Mesenchymal stem cell (in vitro differentiated cells and primary cell): ENCODE data around the gene DDX55.

ENCODE experiments used
- DNase-seq: peaks from one replicate; pipeline ENCODE4 v3.0.0-alpha.2; 2013
- H2AFZ ChIP-seq: one replicate; pipeline ENCODE4 v1.6.1; 2013; ENCODE audit warnings: low read depth, mild to moderate bottlenecking, control low read depth, inconsistent platforms, low read length, moderate library complexity
- H2AK5ac ChIP-seq: 2 replicates; pipeline ENCODE4 v1.6.1; 2013; ENCODE audit warnings: low read length, moderate library complexity, mild to moderate bottlenecking, inconsistent platforms; ENCODE audit not compliant: severe bottlenecking
- H2BK120ac ChIP-seq: one replicate; pipeline ENCODE4 v1.6.1; 2013; ENCODE audit warnings: low read depth, mild to moderate bottlenecking, inconsistent platforms, low read length, moderate library complexity
- H2BK12ac ChIP-seq, 2 experiments: one replicate each; pipeline ENCODE4 v1.6.1; 2013; ENCODE audit warnings: inconsistent platforms in 2 of 2, low read length in 2 of 2, mild to moderate bottlenecking in 2 of 2, moderate library complexity in 2 of 2, control low read depth in 1 of 2
- H2BK15ac ChIP-seq: one replicate; pipeline ENCODE4 v1.6.1; 2013; ENCODE audit warnings: mild to moderate bottlenecking, low read depth, inconsistent platforms; ENCODE audit not compliant: poor library complexity, severe bottlenecking
- H2BK5ac ChIP-seq: 2 replicates; pipeline ENCODE4 v1.6.1; 2013; ENCODE audit warnings: low read depth, mild to moderate bottlenecking, low read length, control low read depth, inconsistent platforms; ENCODE audit not compliant: poor library complexity, severe bottlenecking
- H3K14ac ChIP-seq, 2 experiments: one replicate each; pipeline ENCODE4 v1.6.1; 2013; ENCODE audit warnings: inconsistent platforms in 2 of 2, low read length in 2 of 2, control low read depth in 1 of 2, mild to moderate bottlenecking in 1 of 2, moderate library complexity in 1 of 2
- H3K18ac ChIP-seq, 2 experiments: one replicate each; pipeline ENCODE4 v1.6.1; 2013; ENCODE audit warnings: inconsistent platforms in 2 of 2, low read length in 2 of 2, control low read depth in 1 of 2, low read depth in 1 of 2, mild to moderate bottlenecking in 1 of 2
- H3K23ac ChIP-seq, 2 experiments: one replicate each; pipeline ENCODE4 v1.6.1; 2013; ENCODE audit warnings: inconsistent platforms in 2 of 2, low read length in 2 of 2, mild to moderate bottlenecking in 2 of 2, moderate library complexity in 2 of 2, control low read depth in 1 of 2
- H3K27ac ChIP-seq: 2 replicates; pipeline ENCODE4 v1.5.1; 2013; ENCODE audit warnings: mild to moderate bottlenecking, moderate library complexity, low read length, control low read depth, inconsistent platforms; ENCODE audit not compliant: poor library complexity, severe bottlenecking
- H3K27me3 ChIP-seq, 2 experiments: 2 replicates each; pipeline versions ENCODE4 v1.6.1 to v1.7.0; 2013; ENCODE audit warnings: low read length in 2 of 2, mild to moderate bottlenecking in 2 of 2, moderate library complexity in 2 of 2, control low read depth in 1 of 2, inconsistent platforms in 1 of 2; ENCODE audit not compliant: control insufficient read depth in 1 of 2, insufficient read depth in 1 of 2
- H3K36me3 ChIP-seq, 2 experiments: 2 replicates each; pipeline versions ENCODE4 v1.6.1 to v1.7.0; 2013; ENCODE audit warnings: low read length in 2 of 2, control low read depth in 1 of 2, inconsistent platforms in 1 of 2, low read depth in 1 of 2, mild to moderate bottlenecking in 1 of 2; ENCODE audit not compliant: insufficient read depth in 2 of 2, control insufficient read depth in 1 of 2
- H3K4ac ChIP-seq, 2 experiments: one replicate each; pipeline ENCODE4 v1.6.1; 2013; ENCODE audit warnings: inconsistent platforms in 2 of 2, low read length in 2 of 2, mild to moderate bottlenecking in 2 of 2, moderate library complexity in 2 of 2, control low read depth in 1 of 2, low read depth in 1 of 2
- H3K4me1 ChIP-seq: 2 replicates; pipeline ENCODE4 v1.6.1; 2013; ENCODE audit warnings: low read depth, low read length, control low read depth; ENCODE audit not compliant: control insufficient read depth, insufficient read depth
- H3K4me2 ChIP-seq: 2 replicates; pipeline ENCODE4 v1.6.1; 2013; ENCODE audit warnings: low read length, mild to moderate bottlenecking, inconsistent platforms; ENCODE audit not compliant: poor library complexity, severe bottlenecking
- H3K4me3 ChIP-seq, 2 experiments: 2 replicates each; pipeline versions ENCODE4 v1.5.1 to v1.7.0; 2013; ENCODE audit warnings: low read length in 2 of 2, mild to moderate bottlenecking in 2 of 2, control low read depth in 1 of 2, low read depth in 1 of 2; ENCODE audit not compliant: insufficient read depth in 1 of 2
- H3K79me1 ChIP-seq: replicated peaks from 2 replicates; pipeline ENCODE4 v1.6.1; 2013; ENCODE audit warnings: mild to moderate bottlenecking, control low read depth, low read length, inconsistent platforms; ENCODE audit not compliant: poor library complexity, severe bottlenecking
- H3K9ac ChIP-seq: 2 replicates; pipeline ENCODE4 v1.7.0; 2013; ENCODE audit warnings: mild to moderate bottlenecking, low read length, moderate library complexity
- H3K9me3 ChIP-seq: 2 replicates; pipeline ENCODE4 v1.7.0; 2013; ENCODE audit warnings: mild to moderate bottlenecking, low read length; ENCODE audit not compliant: control insufficient read depth
- H4K8ac ChIP-seq: one replicate; pipeline ENCODE4 v1.6.1; 2013; ENCODE audit warnings: inconsistent platforms, mild to moderate bottlenecking, low read length, moderate library complexity
- H4K91ac ChIP-seq: one replicate; pipeline ENCODE4 v1.6.1; 2013; ENCODE audit warnings: mild to moderate bottlenecking, low read length, inconsistent platforms
- WGBS: methylation state at CpG from one replicate; pipeline ENCODE4 v1.1.7; 2013; ENCODE audit warnings: mixed read lengths; 5-methylcytosine and 5-hydroxymethylcytosine counted together

Gene DDX55

DNA sequence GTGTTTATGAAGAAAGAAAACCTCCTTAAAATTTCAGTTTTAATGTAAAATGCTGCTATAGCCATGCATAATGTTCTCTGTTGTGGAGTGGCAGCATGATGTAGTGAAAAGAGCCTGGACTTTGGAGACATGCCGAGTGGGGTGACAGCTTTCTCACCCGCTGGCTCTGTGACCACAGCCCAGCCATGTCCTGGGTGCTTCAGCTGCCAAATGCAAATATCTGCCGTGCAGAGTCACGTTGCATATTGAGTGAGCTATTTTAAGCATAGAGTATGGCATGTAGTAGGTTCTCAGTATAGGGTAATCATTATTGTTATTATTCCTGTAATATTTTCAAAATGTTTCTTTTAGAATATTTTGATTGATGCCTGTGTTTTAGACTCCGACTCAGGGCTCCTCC lies 53.5 kb downstream of the DDX55 start:
- H4K91ac ChIP-seq = no peak overlapping the region
- H2BK120ac ChIP-seq = no peak overlapping the region
- no peaks in the 10 kb centered on the region for H3K27me3 ChIP-seq
- peak overlapping the region in 1 of 2 experiments; percentile 33 for H3K4me3 ChIP-seq
- H3K4me2 ChIP-seq = no peak overlapping the region
- H3K4me1 ChIP-seq = peaks cover 2% of the 10 kb centered on the region
- no peak overlapping the region for H3K4ac ChIP-seq
- H2BK5ac ChIP-seq = no peak overlapping the region
- H3K9me3 ChIP-seq = no peaks in the 10 kb centered on the region
- H3K9ac ChIP-seq = no peak overlapping the region
- no peak overlapping the region for H3K23ac ChIP-seq
- WGBS = 100% methylated on average over 5 of the region's 5 CpGs
- no peak overlapping the region for H2BK12ac ChIP-seq
- H3K27ac ChIP-seq = no peak overlapping the region
- no peak for DNase-seq
- H3K36me3 ChIP-seq = peaks cover 16 to 69% of the 10 kb centered on the region in 2 experiments
- H3K18ac ChIP-seq = no peak overlapping the region
- H2BK15ac ChIP-seq = no peak overlapping the region
- no peak overlapping the region for H2AFZ ChIP-seq
- no peak overlapping the region for H2AK5ac ChIP-seq
- peaks cover 8% of the 10 kb centered on the region for H3K79me1 ChIP-seq
- no peak overlapping the region for H4K8ac ChIP-seq
- H3K14ac ChIP-seq = no peak overlapping the region

DNA sequence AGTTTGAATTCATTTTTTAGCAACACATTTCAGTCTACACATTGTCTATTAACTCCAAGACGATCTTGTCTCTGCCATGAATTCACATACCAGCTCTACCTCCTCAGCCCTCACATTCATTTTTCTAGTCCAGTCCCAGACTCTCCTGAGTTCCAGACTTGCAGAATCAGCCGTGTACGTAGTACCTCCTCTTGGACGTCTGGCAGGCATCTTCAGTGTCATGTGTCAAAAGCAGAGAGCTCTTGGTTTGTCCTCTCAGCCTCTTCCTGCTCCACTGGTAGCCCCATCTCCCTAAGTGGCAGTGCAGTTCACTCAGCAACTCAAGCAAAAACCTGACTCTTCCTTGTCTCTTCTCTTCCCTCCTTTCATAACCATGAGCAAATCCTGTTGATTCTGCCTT lies 54.5 kb downstream of the DDX55 start:
- Histone ChIP-seq H2BK120ac (no peak overlapping the region), H3K27me3 (no peaks in the 10 kb centered on the region), H3K79me1 (peaks cover 8% of the 10 kb centered on the region), H2AK5ac (no peak overlapping the region), H3K36me3 (peaks cover 16 to 59% of the 10 kb centered on the region in 2 experiments), H4K91ac (no peak overlapping the region), H3K4me2 (no peak overlapping the region), H2BK5ac (no peak overlapping the region), H3K23ac (no peak overlapping the region), H3K9me3 (no peaks in the 10 kb centered on the region), H2BK15ac (no peak overlapping the region), H3K4ac (no peak overlapping the region), H3K14ac (no peak overlapping the region), H3K4me3 (no peak overlapping the region), H3K18ac (no peak overlapping the region), H3K9ac (no peak overlapping the region), H3K4me1 (peaks cover 2% of the 10 kb centered on the region), H2BK12ac (no peak overlapping the region), H2AFZ (no peak overlapping the region), H4K8ac (no peak overlapping the region), H3K27ac (no peak overlapping the region)
- no peak for DNase-seq
- WGBS = 83% methylated on average over 4 of the region's 4 CpGs

DNA sequence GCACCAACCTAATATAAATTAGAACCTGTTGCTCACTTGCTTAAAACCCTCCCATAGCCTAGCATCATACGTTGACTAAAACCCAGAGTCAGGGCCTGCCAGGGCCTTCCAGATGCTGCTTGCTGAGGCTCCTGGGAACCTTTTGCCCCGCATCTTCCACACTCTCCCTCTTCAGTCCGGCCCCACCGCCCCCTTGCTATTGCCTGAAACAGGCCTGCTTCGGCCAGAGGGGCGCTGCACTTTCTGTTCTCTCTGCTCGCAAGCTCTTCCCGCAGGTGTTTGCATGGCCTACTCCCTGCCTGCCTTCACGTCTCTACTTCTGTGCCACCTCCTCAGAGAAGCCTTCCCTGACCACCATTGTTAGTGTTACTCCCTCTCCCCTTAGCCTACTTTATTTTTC lies 55.3 kb downstream of the DDX55 start:
- Histone ChIP-seq H3K4me1 (peaks cover 2% of the 10 kb centered on the region), H3K23ac (no peak overlapping the region), H3K27me3 (no peaks in the 10 kb centered on the region), H2AK5ac (no peak overlapping the region), H2BK5ac (no peak overlapping the region), H2BK15ac (no peak overlapping the region), H2BK12ac (no peak overlapping the region), H3K4me2 (no peak overlapping the region), H3K79me1 (peaks cover 6% of the 10 kb centered on the region), H3K27ac (no peak overlapping the region), H3K18ac (no peak overlapping the region), H2BK120ac (no peak overlapping the region), H3K9ac (no peak overlapping the region), H4K91ac (no peak overlapping the region), H3K4me3 (no peak overlapping the region), H3K4ac (no peak overlapping the region), H3K9me3 (no peaks in the 10 kb centered on the region), H3K36me3 (peaks cover 16 to 53% of the 10 kb centered on the region in 2 experiments), H3K14ac (no peak overlapping the region), H4K8ac (no peak overlapping the region), H2AFZ (no peak overlapping the region)
- no peak for DNase-seq
- 92% methylated on average over 9 of the region's 9 CpGs for WGBS

DNA sequence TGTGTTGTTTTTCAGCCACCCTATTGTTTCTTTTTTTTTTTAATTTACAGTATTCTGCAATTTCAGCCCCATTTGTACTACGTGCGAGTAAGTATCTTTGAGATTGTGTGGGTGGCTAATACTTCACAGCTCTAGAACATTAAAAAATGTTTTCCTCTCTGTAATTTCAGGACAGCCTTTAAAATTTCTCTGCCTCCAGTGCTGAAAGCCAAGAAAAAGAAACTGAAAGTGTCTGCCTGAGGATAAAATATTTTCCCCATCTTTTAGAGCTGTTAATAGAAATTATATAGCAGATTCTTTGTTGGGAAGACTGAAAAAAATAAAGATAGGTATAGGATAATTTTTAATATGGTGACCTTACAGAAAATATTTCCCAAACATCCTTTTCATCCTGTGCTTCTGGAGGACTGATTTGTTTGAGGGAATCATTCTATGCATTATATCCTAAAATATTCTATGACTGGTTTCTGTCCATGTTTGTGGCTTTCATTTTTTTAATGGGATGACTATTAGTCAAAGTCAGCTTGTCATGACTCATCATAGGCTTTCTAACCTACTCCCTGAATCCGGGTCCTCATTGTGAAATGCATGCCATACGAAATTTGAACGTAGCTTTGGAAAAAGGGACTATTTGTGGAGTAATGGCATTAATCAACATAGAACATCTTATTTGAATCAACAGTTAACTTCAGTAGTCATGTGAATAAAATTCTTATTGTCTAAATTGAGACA lies 58.3 kb downstream of the DDX55 start:
- Histone ChIP-seq H2BK120ac (no peak overlapping the region), H3K4me1 (peaks cover 2% of the 10 kb centered on the region), H3K18ac (no peak overlapping the region), H3K4ac (no peak overlapping the region), H3K27ac (peak overlapping the region; percentile 56), H3K14ac (no peak overlapping the region), H3K4me3 (peak overlapping the region in 1 of 2 experiments; percentile 36), H2BK12ac (no peak overlapping the region), H3K27me3 (no peaks in the 10 kb centered on the region), H2AK5ac (no peak overlapping the region), H3K23ac (no peak overlapping the region), H2BK5ac (no peak overlapping the region), H3K9ac (peak overlapping the region; percentile 89), H3K79me1 (peaks cover 3% of the 10 kb centered on the region), H3K9me3 (peaks cover 5% of the 10 kb centered on the region), H2BK15ac (no peak overlapping the region), H3K4me2 (no peak overlapping the region), H2AFZ (no peak overlapping the region), H3K36me3 (peaks cover 16 to 42% of the 10 kb centered on the region in 2 experiments), H4K8ac (no peak overlapping the region), H4K91ac (no peak overlapping the region)
- no CpG with 5 or more reads among the region's 5 CpGs for WGBS
- DNase-seq = peak; percentile 79
